Left forelimb (tissue), 1 donor: ENCODE results near the gene TENM3.
"Not testable (repeated sequence)": the region's sequence is repeated elsewhere in the genome, so short reads cannot be mapped to it uniquely, and the experiment has no call there.

Experiments used
- DNase-seq: peaks from one replicate; pipeline ENCODE4 v3.0.0-alpha.2; 2018; ENCODE audit warnings: low spot score

The TENM3 gene

GRCh38 chr4:182228991-182229577 is 14.1 kb upstream of the TENM3 start:
- no peak for DNase-seq

- DNase-seq: no peak
Observed at GRCh38 chr4:182230256-182230655, 12.9 kb upstream of the TENM3 start.

- DNase-seq: no peak
Observed at GRCh38 chr4:182231080-182231479, 12.1 kb upstream of the TENM3 start.

GRCh38 chr4:182231496-182231895 is 11.7 kb upstream of the TENM3 start:
- DNase-seq: no peak

GRCh38 chr4:182233310-182234090 is 9.7 kb upstream of the TENM3 start:
- no peak for DNase-seq

DNA sequence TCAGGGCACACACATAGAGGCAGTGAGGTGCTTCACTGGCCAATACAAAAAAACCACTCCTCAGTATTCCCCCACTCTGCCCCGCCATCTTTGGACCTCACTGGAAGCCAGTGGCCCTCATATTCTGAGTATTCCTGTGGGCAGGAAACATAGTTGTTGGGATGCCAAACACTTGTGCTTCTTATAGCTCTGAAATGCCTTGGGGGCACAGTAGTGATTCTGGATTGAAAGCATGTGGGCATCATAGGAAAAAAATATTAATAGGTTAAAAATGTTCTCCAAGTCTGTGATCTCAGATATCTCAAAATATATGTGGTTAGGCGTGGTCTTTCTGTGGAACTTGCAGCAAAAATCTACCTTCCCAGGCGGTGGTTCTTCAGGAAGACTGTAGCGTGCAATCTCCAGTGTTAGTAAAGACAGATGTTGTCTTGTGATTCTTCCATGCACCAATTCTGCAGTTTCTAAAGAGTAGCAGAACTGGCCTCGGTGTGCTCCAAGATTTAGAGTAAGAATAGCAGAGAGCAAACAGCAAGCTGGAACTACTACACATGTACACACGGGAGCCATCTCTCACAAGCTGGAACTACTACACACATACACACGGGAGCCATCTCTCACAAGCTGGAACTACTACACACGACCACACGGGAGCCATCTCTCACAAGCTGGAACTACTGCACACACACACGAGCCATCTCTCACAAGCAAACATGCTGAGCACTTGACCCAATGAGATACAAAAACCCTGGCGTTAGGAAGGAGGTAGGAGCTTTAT is 8.0 kb upstream of the TENM3 start:
- DNase-seq: no peak

DNA sequence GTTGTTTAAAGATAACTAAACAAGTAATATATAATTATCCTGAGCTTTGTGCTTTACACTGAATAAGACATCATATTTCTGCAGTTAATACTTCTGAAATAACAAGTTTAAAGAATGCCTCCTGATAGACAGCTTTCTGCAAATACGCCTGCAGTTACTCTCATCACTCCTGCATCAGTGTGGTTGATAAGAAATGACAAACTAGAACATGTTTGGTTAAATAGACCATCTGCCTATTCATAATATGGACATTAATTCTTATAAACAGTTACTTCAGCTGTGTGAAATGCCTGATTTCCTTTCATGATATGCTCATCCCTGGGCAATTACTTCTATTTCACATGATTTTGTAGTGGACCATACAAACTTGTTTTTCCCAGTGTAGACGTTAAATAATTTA is 7.0 kb upstream of the TENM3 start:
- no peak for DNase-seq

DNA sequence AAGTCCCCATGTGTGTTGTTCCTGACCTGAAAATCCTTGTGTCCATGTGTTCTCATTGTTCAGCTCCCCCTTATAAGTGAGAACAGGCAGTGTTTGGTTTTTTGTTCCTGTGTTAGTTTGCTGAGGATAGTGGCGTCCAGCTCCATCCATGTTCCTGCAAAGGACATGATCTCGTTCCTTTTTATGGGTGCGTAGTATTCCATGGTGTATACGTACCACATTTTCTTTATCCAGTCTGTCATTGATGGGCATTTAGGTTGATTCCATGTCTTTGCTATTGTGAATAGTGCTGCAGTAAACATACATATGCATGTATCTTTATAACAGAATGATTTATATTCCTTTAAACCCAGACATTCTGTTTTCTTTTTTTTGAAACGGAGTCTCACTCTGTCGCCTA is 6.2 kb upstream of the TENM3 start:
- not testable (repeated sequence) for DNase-seq

GRCh38 chr4:182238355-182238931 is 4.8 kb upstream of the TENM3 start:
- DNase-seq: no peak

- DNase-seq: no peak
Observed at GRCh38 chr4:182240161-182241130, 2.8 kb upstream of the TENM3 start.

DNA sequence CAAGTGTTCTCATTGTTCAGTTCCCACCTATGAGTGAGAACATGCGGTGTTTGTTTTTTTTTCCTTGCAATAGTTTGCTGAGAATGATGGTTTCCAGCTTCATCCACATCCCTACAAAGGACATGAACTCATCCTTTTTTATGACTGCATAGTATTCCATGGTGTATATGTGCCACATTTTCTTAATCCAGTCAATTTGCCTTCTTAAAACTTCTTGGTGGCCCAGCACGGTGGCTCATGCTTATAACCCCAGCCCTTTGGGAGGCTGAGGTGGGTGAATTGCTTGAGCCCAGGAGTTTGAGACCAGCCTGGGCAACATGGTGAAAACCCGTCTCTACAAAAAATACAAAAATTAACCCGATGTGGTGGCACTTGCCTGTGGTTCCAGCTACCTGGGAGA is 942 bp upstream of the TENM3 start:
- DNase-seq: not testable (repeated sequence)

DNA sequence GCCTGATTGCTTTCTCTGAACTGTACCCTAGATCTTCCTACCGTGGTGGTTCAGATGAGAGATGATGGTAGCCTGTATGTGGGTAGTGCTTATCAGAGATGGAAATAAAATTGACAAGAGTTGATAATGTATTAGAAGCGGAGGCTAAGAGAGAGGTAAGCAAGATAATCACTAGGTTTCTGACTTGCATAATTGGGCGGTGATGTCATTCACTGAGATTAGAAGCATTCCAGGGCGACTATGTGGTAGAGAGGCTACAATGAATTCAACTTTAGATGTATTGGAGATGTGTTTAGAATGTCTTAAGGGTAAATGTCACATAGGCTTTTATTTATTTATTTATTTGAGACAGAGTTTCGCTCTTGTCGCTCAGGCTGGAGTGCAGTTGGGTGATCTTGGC is 415 bp upstream of the TENM3 start:
- DNase-seq: no peak

DNA sequence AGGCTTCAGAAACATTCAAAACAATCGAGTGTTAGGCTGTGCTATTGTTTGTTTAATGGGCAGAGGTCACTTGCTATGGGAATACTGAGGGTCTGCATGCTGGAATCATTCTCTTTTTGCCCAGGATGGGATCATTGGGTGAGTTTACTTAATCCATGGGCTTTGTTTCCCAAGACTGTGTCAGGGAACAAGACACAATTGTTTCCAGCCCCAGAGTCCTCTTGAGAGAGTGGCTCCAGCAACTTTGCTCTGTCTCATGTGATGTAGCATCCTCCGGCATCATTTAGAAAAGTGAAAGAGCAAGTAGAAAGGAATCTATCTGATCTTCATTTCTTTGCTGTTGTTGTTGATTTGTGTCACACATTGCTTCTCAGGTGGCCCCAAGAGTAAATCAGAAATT is 1.8 kb downstream of the TENM3 start:
- DNase-seq: no peak

DNA sequence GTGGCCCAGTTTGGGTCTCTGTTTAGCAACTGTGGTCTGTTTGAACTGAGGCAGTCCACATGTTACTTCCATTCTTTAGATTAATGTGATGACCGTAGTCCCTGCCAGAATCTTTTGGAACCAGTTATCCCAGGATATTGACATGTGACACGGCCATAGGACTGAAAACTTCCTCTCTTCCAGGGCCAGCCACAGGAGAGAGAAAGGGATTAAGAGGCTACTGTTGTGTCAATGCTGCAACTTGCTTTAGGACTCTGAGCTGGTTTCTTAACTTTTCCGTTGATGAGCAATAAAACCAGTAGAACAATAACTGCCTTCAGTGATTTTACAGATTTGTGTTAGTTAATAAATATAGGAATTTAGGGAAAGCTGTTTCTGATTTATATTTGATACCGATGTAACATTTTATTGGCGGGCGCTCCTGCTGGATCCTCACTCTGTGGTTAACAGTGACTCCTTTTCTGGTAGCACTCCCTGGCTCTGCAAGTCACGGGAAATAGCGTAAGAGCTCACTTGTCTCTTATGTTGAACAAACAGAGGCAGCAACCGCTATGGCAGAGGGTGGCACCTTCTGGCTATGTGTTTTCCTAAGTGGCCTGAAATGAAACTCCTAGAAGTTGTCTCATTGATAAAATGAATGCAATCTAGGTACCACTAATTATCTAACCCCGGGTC is 2.5 kb downstream of the TENM3 start:
- no peak for DNase-seq

GRCh38 chr4:182246401-182247205 is 3.4 kb downstream of the TENM3 start:
- no peak for DNase-seq

DNA sequence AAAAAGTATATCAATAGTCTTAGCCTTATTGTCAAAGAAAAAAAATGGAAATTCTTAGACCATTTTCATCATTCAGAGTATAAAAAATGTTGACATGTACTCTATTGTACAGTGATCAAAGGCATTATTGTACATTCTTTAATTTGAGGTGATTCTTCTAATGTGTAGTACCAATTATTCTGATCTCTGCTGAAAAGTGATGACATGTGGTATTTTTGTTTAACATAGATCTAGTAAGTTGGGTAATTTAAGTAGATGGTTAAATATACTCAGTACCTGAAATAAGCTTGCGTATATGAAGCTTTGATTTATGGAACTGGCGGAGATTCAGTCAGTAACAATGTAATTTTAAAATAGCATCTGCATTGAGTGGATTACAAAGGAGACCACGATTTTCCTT is 5.1 kb downstream of the TENM3 start:
- no peak for DNase-seq

DNA sequence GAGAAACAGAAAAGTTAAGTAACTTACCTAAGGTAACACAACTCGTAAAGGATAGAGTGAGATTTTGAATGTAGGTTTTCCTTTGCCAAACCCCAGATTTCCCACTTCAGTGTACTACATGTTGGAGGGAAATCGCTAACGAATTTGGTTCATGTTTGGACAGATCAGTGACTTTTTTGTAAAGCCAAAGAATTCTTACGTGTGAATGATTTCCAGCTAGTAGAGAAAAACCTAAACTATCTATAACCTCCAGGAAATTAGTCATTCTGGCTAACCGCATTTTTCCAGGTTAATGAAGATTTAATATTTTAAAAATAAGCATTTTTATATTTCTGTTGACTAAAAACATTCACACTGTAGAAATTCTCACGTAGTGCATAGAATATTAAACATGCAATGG is 7.2 kb downstream of the TENM3 start:
- DNase-seq: no peak

DNA sequence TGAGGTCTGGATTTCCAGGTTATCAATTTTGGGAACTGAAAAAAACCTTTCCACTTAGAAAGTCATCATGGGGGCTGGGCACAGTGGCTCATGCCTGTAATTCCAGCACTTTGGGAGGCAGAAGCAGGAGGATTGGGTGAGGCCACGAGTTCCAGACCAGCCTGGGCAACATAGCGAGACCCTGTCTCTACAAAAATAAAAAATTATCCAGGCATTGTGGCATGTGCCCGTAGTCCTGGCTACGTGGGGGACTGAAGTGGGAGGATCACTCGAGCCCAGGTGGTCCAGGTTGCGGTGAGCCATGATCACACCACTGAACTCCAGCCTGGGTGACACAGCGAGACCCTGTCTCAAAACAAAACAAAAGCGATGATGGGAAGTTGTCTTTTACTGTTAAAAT is 7.9 kb downstream of the TENM3 start:
- DNase-seq: no peak

DNA sequence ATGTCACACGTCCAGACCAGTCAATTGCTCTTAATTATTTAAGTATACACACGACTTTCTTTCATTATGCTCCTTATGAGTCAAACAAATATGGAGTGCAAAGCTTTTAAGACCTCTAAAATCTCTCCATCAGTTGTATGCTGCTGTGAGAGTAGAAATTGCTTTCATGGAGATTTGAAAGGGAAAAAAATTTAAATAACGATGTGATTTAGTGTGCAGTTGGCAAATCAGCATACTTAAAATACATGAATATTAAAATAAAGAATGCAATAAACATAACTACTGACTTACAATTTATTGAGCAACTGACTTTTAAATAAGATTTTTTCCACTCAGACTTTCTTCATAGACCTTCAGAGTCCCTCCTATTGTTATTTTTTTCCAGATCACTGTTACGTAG is 9.0 kb downstream of the TENM3 start:
- DNase-seq: no peak
